Astrocyte (in vitro differentiated cells and primary cell): ENCODE results near the gene CCDC107. TPM values are rescaled to one million over a fixed set of nuclear protein-coding genes. Genes with fewer than 3 reads are reported as not detected.

Experiments
- DNase-seq: peaks from one replicate; pipeline ENCODE4 v3.0.0-alpha.2; 2010; ENCODE audit warnings: low read depth
- FAIRE-seq: peaks from 2 replicates; lab custom pipeline; 2011; peaks lifted over from hg19 to GRCh38; lab: Jason Lieb, UNC
- H2AFZ ChIP-seq: 2 replicates; pipeline ENCODE4 v1.6.0; 2012; ENCODE audit warnings: low read depth, low read length, inconsistent platforms
- H3K27ac ChIP-seq: 2 replicates; pipeline ENCODE4 v1.5.1; 2011; ENCODE audit warnings: low read depth, low read length, inconsistent platforms
- H3K27me3 ChIP-seq: 2 replicates; pipeline ENCODE4 v1.6.0; 2011; ENCODE audit warnings: low read length, inconsistent platforms; ENCODE audit not compliant: insufficient read depth
- H3K36me3 ChIP-seq: 2 replicates; pipeline ENCODE4 v1.5.1; 2011; ENCODE audit warnings: low read length, inconsistent platforms; ENCODE audit not compliant: insufficient read depth
- H3K4me1 ChIP-seq: 2 replicates; pipeline ENCODE4 v1.5.1; 2011; ENCODE audit warnings: low read length, inconsistent platforms; ENCODE audit not compliant: insufficient read depth
- H3K4me2 ChIP-seq: 2 replicates; pipeline ENCODE4 v1.6.0; 2012; ENCODE audit warnings: low read length, inconsistent platforms
- H3K4me3 ChIP-seq: 2 replicates; pipeline ENCODE4 v1.5.1; 2011; ENCODE audit warnings: low read depth, mild to moderate bottlenecking, low read length, inconsistent platforms; ENCODE audit not compliant: insufficient read depth
- H3K79me2 ChIP-seq: 2 replicates; pipeline ENCODE4 v1.6.0; 2012; ENCODE audit warnings: mild to moderate bottlenecking, low read length, inconsistent platforms; ENCODE audit not compliant: insufficient read depth
- H3K9ac ChIP-seq: 2 replicates; pipeline ENCODE4 v1.6.0; 2012; ENCODE audit warnings: mild to moderate bottlenecking, low read length, inconsistent platforms
- H3K9me3 ChIP-seq: 2 replicates; pipeline ENCODE4 v1.5.1; 2012; ENCODE audit warnings: low read depth, mild to moderate bottlenecking, low read length, inconsistent platforms; ENCODE audit not compliant: insufficient read depth
- H4K20me1 ChIP-seq: 2 replicates; pipeline ENCODE4 v1.6.0; 2012; ENCODE audit warnings: low read length, inconsistent platforms; ENCODE audit not compliant: insufficient read depth
- H3K27ac Mint-ChIP-seq: one replicate; pipeline ENCODE4 v1.8.0; 2021; ENCODE audit warnings: mild to moderate bottlenecking, mixed read lengths; ENCODE audit not compliant: unreplicated experiment
- H3K27me3 Mint-ChIP-seq: one replicate; pipeline ENCODE4 v1.8.0; 2021; ENCODE audit warnings: low read depth, mixed read lengths; ENCODE audit not compliant: unreplicated experiment
- H3K36me3 Mint-ChIP-seq: one replicate; pipeline ENCODE4 v1.8.0; 2021; ENCODE audit warnings: low read depth, mixed read lengths; ENCODE audit not compliant: unreplicated experiment
- H3K4me1 Mint-ChIP-seq: one replicate; pipeline ENCODE4 v1.8.0; 2021; ENCODE audit warnings: low read depth, mixed read lengths; ENCODE audit not compliant: unreplicated experiment
- H3K4me3 Mint-ChIP-seq: one replicate; pipeline ENCODE4 v1.8.0; 2021; ENCODE audit warnings: mild to moderate bottlenecking, moderate library complexity, mixed read lengths; ENCODE audit not compliant: unreplicated experiment
- H3K9me3 Mint-ChIP-seq: one replicate; pipeline ENCODE4 v1.8.0; 2021; ENCODE audit warnings: mild to moderate bottlenecking, mixed read lengths; ENCODE audit not compliant: unreplicated experiment
- CTCF ChIP-seq: IDR thresholded peaks from 2 replicates; pipeline ENCODE4 v1.5.1; 2011; ENCODE audit warnings: low read depth, mild to moderate bottlenecking, inconsistent platforms, low read length, moderate library complexity; ENCODE audit not compliant: insufficient read depth
- EZH2 ChIP-seq: IDR thresholded peaks from 2 replicates; pipeline ENCODE4 v1.6.1; 2012; ENCODE audit warnings: mild to moderate bottlenecking, low read length, inconsistent platforms; ENCODE audit not compliant: insufficient read depth
- total RNA-seq: library from RNA; stranded (reverse); gene quantifications from 2 replicates; pipeline ENCODE4 v1.2.1, GENCODE V29; 2021

CCDC107 gene
- total RNA-seq, 1 donor from 2014 or later, result 18.8 TPM

- Histone ChIP-seq H3K79me2 (peaks cover 11% of the 10 kb centered on the region), H3K27ac (no peak overlapping the region), H3K9me3 (no peaks in the 10 kb centered on the region), H3K4me2 (no peak overlapping the region), H3K9ac (no peak overlapping the region), H3K4me3 (no peak overlapping the region), H2AFZ (no peak overlapping the region), H4K20me1 (peaks cover 8% of the 10 kb centered on the region), H3K4me1 (peaks cover 30% of the 10 kb centered on the region), H3K27me3 (no peaks in the 10 kb centered on the region), H3K36me3 (peaks cover 6% of the 10 kb centered on the region)
- Mint-ChIP-seq H3K4me3 (peak overlapping the region; percentile 79), H3K9me3 (no peaks in the 10 kb centered on the region), H3K27ac (peak overlapping the region; percentile 47), H3K4me1 (peaks cover 14% of the 10 kb centered on the region), H3K27me3 (no peaks in the 10 kb centered on the region), H3K36me3 (peaks cover 1% of the 10 kb centered on the region)
- TF ChIP-seq EZH2 (no peak), CTCF (peak; percentile 9)
- DNase-seq (no peak), FAIRE-seq (no peak)
These were observed 2.9 kb downstream of the CCDC107 start for GRCh38 chr9:35660966-35661415.

- Mint-ChIP-seq H3K9me3 (no peaks in the 10 kb centered on the region), H3K27me3 (no peaks in the 10 kb centered on the region), H3K4me3 (no peak overlapping the region), H3K4me1 (peaks cover 14% of the 10 kb centered on the region), H3K27ac (no peak overlapping the region), H3K36me3 (peaks cover 1% of the 10 kb centered on the region)
- H3K27ac ChIP-seq, result no peak overlapping the region
- peaks cover 11% of the 10 kb centered on the region for H3K79me2 ChIP-seq
- H3K9me3 ChIP-seq, result no peaks in the 10 kb centered on the region
- peaks cover 30% of the 10 kb centered on the region for H3K4me1 ChIP-seq
- peaks cover 6% of the 10 kb centered on the region for H3K36me3 ChIP-seq
- no peak overlapping the region for H2AFZ ChIP-seq
- no peak overlapping the region for H3K4me3 ChIP-seq
- no peak for FAIRE-seq
- no peak for TF ChIP-seq EZH2
- no peak for TF ChIP-seq CTCF
- DNase-seq, result no peak
- H3K9ac ChIP-seq, result no peak overlapping the region
- no peaks in the 10 kb centered on the region for H3K27me3 ChIP-seq
- H4K20me1 ChIP-seq, result peaks cover 8% of the 10 kb centered on the region
- H3K4me2 ChIP-seq, result no peak overlapping the region
These were observed 3.8 kb downstream of the CCDC107 start for GRCh38 chr9:35661756-35662350.

- Mint-ChIP-seq H3K4me3 (peak overlapping the region; percentile 54), H3K36me3 (peaks cover 1% of the 10 kb centered on the region), H3K4me1 (peaks cover 14% of the 10 kb centered on the region), H3K27me3 (peaks cover 2% of the 10 kb centered on the region), H3K9me3 (no peaks in the 10 kb centered on the region), H3K27ac (no peak overlapping the region)
- no peaks in the 10 kb centered on the region for H3K9me3 ChIP-seq
- no peak for TF ChIP-seq CTCF
- TF ChIP-seq EZH2, result no peak
- DNase-seq (no peak), FAIRE-seq (no peak)
- H3K79me2 ChIP-seq, result peaks cover 11% of the 10 kb centered on the region
- H3K4me3 ChIP-seq, result no peak overlapping the region
- no peak overlapping the region for H3K9ac ChIP-seq
- H2AFZ ChIP-seq, result no peak overlapping the region
- H4K20me1 ChIP-seq, result peaks cover 8% of the 10 kb centered on the region
- no peak overlapping the region for H3K27ac ChIP-seq
- H3K36me3 ChIP-seq, result peaks cover 6% of the 10 kb centered on the region
- H3K27me3 ChIP-seq, result no peaks in the 10 kb centered on the region
- no peak overlapping the region for H3K4me2 ChIP-seq
- H3K4me1 ChIP-seq, result peaks cover 26% of the 10 kb centered on the region
These were observed 4.3 kb downstream of the CCDC107 start for GRCh38 chr9:35662437-35662836.
